MG63 (cell line): ENCODE measurements around the gene FAS. TPM values are rescaled to one million over a fixed set of nuclear protein-coding genes. Genes with fewer than 3 reads are reported as not detected.
A peak's percentile ranks its signal among the peaks of the same experiment; 100 is the strongest.

Source experiments
- DNase-seq: peaks from one replicate; pipeline ENCODE4 v3.0.0-alpha.2; 2020
- H3K27me3 ChIP-seq: fragments of 250-450 bp; sonication (Bioruptor Pico); 2 replicates; pipeline ENCODE4 v1.5.1; 2020; ENCODE audit warnings: mild to moderate bottlenecking, moderate library complexity
- H3K36me3 ChIP-seq: fragments of 250-450 bp; sonication (Bioruptor Pico); 2 replicates; pipeline ENCODE4 v1.5.1; 2020; ENCODE audit warnings: mild to moderate bottlenecking, moderate library complexity
- H3K4me3 ChIP-seq: fragments of 250-450 bp; sonication (Bioruptor Pico); 2 replicates; pipeline ENCODE4 v1.5.1; 2020; ENCODE audit warnings: mild to moderate bottlenecking, moderate library complexity
- H3K9me3 ChIP-seq: fragments of 250-450 bp; sonication (Bioruptor Pico); 2 replicates; pipeline ENCODE4 v1.5.1; 2020; ENCODE audit warnings: mild to moderate bottlenecking, moderate library complexity
- total RNA-seq: library from RNA; depleted of rRNA; stranded (reverse); fragments of >200 nt; shearing (Covaris generic); gene quantifications from 2 replicates; pipeline ENCODE4 v1.2.3, GENCODE V29; 2014; ENCODE audit warnings: low replicate concordance

The FAS gene
- total RNA-seq, 1 experiment from 2014 or later = 12.5 TPM

- H3K4me3 ChIP-seq = no peak overlapping the region
- DNase-seq = no peak
- H3K36me3 ChIP-seq = no peaks in the 10 kb centered on the region
- no peaks in the 10 kb centered on the region for H3K9me3 ChIP-seq
- no peaks in the 10 kb centered on the region for H3K27me3 ChIP-seq
These were observed 6.1 kb upstream of the FAS start for GRCh38 chr10:88984525-88984924.

DNA sequence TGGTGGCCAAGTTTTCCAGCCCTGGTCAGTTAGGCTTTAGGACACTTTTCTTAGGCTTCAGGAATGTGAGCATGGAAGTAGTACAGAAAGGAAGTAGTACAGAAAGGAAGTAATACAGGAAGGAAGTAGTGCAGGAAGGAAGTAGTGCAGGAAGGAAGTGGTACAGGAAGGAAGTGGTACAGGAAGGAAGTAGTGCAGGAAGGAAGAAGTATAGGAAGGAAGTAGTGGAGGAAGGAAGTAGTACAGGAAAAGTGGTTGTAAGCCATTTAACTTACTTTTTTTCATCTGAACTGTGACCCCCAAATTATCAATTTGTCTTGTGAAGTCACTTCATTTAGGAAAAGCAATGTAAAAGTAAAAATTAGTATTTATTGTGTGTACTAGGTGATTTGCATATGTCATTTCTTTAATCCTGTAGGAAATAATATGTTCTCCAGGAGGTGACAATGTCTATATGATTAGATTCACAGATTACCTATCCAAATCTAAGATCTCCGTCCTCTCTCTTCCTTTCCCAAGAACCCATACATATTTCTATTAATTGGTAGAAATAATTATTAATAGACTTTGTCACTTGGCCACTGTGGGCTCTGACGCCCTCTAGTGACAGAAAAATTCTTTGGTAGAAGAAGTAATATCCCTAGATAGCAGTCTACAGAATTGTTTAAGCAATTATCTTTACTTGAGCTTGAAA, 3.9 kb upstream of the FAS start:
- no peaks in the 10 kb centered on the region for H3K36me3 ChIP-seq
- DNase-seq = no peak
- no peaks in the 10 kb centered on the region for H3K27me3 ChIP-seq
- H3K9me3 ChIP-seq = no peaks in the 10 kb centered on the region
- H3K4me3 ChIP-seq = no peak overlapping the region

- H3K9me3 ChIP-seq = no peaks in the 10 kb centered on the region
- no peaks in the 10 kb centered on the region for H3K27me3 ChIP-seq
- no peak for DNase-seq
These were observed 3.3 kb upstream of the FAS start for GRCh38 chr10:88987243-88987725.

GRCh38 chr10:88987840-88988239, 2.8 kb upstream of the FAS start:
- no peaks in the 10 kb centered on the region for H3K36me3 ChIP-seq
- DNase-seq = no peak

More at GRCh38 chr10:88987243-88987725, 3.3 kb upstream of the FAS start:
- Histone ChIP-seq H3K36me3 (no peaks in the 10 kb centered on the region), H3K4me3 (no peak overlapping the region)

GRCh38 chr10:88989423-88989822, 1.2 kb upstream of the FAS start:
- Histone ChIP-seq H3K36me3 (no peaks in the 10 kb centered on the region), H3K27me3 (no peaks in the 10 kb centered on the region), H3K4me3 (peak overlapping the region; percentile 60; the same call in 1 of the 2 replicates), H3K9me3 (no peaks in the 10 kb centered on the region)
- no peak for DNase-seq

More at GRCh38 chr10:88987840-88988239, 2.8 kb upstream of the FAS start:
- Histone ChIP-seq H3K9me3 (no peaks in the 10 kb centered on the region), H3K27me3 (no peaks in the 10 kb centered on the region), H3K4me3 (no peak overlapping the region)

DNA sequence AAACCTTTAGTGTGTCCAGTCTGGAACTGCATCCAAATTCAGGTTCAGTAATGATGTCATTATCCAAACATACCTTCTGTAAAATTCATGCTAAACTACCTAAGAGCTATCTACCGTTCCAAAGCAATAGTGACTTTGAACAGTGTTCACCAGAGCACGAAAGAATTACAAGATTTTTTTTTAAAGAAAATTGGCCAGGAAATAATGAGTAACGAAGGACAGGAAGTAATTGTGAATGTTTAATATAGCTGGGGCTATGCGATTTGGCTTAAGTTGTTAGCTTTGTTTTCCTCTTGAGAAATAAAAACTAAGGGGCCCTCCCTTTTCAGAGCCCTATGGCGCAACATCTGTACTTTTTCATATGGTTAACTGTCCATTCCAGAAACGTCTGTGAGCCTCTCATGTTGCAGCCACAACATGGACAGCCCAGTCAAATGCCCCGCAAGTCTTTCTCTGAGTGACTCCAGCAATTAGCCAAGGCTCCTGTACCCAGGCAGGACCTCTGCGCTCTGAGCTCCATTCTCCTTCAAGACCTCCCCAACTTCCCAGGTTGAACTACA, 694 bp upstream of the FAS start:
- Histone ChIP-seq H3K27me3 (no peaks in the 10 kb centered on the region), H3K36me3 (no peaks in the 10 kb centered on the region), H3K9me3 (no peaks in the 10 kb centered on the region), H3K4me3 (peak overlapping the region; percentile 60)
- peak; percentile 54 for DNase-seq

DNA sequence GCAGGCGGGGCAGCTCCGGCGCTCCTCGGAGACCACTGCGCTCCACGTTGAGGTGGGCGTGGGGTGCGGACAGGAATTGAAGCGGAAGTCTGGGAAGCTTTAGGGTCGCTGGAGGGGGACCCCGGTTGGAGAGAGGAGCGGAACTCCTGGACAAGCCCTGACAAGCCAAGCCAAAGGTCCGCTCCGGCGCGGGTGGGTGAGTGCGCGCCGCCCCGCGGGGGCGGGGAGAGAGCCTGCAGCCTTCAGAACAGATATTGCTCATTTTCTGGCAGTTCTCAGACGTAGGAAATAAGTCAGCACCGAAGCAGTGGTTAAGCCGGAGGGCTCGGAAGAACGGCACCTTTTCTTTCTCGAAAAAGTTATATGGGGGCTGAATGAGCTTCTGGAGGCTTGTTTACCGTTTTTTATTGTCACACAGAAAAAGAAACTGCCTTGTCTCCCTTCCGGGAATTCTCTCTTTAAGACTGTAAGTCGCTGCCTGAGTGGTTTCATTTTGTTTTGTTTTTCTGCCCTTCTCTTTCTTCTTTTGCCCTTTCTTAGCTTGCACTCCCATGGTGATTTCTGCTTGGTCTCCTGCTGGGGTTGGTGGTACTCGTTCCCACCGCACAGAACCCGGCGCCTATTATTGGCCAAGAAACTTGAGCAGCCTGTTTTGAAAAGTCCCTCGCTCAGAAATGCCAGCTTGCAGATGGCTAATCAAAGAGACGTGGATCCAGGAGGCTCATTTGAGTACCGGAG, 732 bp downstream of the FAS start:
- Histone ChIP-seq H3K4me3 (peak overlapping the region; percentile 60), H3K36me3 (no peaks in the 10 kb centered on the region), H3K9me3 (no peaks in the 10 kb centered on the region), H3K27me3 (no peaks in the 10 kb centered on the region)
- DNase-seq = peak; percentile 75

GRCh38 chr10:88991899-88992320, 1.3 kb downstream of the FAS start:
- no peaks in the 10 kb centered on the region for H3K36me3 ChIP-seq
- H3K9me3 ChIP-seq = no peaks in the 10 kb centered on the region
- no peaks in the 10 kb centered on the region for H3K27me3 ChIP-seq
- no peak for DNase-seq
- peak overlapping the region; percentile 60 for H3K4me3 ChIP-seq

DNA sequence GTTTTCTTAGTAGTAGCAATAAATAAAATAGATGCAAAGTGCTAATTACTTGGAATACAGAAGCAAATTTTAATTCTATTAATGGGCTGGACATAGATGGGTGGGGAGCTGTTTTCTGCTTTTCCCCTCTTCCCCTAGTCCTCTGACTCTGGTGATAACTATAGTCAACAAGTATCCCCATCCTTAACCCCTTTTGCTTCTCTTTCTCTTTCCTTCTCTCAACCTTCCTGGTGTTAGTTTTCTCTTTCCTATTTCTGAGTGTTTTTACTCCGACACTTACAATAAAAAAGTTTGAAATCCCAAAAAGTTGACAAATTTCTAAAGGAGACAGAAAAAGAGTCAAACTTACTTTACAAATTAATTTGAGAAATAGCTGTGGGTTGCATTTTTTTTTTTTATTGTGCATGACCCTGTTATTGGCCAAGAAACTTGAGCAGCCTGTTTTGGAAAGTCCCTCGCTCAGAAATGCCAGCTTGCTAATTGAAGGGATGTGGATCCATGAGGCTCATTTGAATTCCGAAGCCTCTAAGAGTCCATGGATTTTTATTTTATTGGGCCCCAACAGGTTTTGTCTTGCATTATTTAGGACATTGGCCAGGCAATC, 2.4 kb downstream of the FAS start:
- H3K9me3 ChIP-seq = no peaks in the 10 kb centered on the region
- no peaks in the 10 kb centered on the region for H3K36me3 ChIP-seq
- no peaks in the 10 kb centered on the region for H3K27me3 ChIP-seq
- peak overlapping the region; percentile 60 for H3K4me3 ChIP-seq
- no peak for DNase-seq

- H3K27me3 ChIP-seq = no peaks in the 10 kb centered on the region
- peak overlapping the region; percentile 60 for H3K4me3 ChIP-seq
- H3K36me3 ChIP-seq = no peaks in the 10 kb centered on the region
- DNase-seq = no peak
- no peaks in the 10 kb centered on the region for H3K9me3 ChIP-seq
These were observed 3.4 kb downstream of the FAS start for GRCh38 chr10:88994019-88994418.

DNA sequence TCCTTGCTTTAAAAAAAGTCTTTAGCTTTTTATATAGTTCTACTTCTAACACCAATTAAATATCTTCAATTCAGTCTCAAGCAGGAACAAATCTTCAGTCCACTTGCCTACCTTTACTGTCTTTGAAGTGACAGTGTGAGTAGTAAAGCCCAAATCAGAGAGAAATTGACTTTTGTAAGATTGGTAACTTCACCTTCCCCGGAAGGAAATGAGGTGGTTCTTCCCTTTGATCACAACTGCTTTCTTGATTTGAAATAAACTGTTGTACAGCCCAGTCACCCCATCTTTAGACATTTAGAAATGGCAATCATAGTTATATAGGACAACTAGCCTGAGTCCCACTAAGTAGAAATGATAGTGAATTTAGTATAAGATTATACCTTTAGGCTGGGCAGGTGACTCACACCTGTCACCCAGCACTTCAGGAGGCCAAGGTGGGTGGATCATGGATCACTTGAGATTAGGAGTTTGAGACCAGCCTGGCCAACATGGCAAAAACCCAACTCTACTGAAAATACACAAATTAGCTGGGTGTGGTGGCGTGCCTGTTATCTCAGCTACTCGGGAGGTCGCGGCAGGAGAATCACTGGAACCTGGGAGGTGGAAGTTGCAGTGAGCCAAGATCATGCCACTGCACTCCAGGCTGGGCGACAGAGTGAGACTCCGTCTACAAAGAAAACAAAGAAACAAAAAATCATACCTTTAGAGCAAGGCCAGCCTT, 4.7 kb downstream of the FAS start:
- H3K9me3 ChIP-seq = no peaks in the 10 kb centered on the region
- H3K36me3 ChIP-seq = no peaks in the 10 kb centered on the region
- no peaks in the 10 kb centered on the region for H3K27me3 ChIP-seq
- no peak overlapping the region for H3K4me3 ChIP-seq
- DNase-seq = no peak

GRCh38 chr10:88996927-88997326, 6.3 kb downstream of the FAS start:
- H3K9me3 ChIP-seq = no peaks in the 10 kb centered on the region
- no peak for DNase-seq
- no peaks in the 10 kb centered on the region for H3K27me3 ChIP-seq
- H3K4me3 ChIP-seq = no peak overlapping the region
- H3K36me3 ChIP-seq = no peaks in the 10 kb centered on the region

GRCh38 chr10:88999625-89000024, 9.0 kb downstream of the FAS start:
- no peak for DNase-seq
- Histone ChIP-seq H3K27me3 (no peaks in the 10 kb centered on the region), H3K9me3 (no peaks in the 10 kb centered on the region), H3K4me3 (peak overlapping the region; percentile 30), H3K36me3 (peaks cover 6% of the 10 kb centered on the region)

- H3K9me3 ChIP-seq = no peaks in the 10 kb centered on the region
- DNase-seq = no peak
- H3K27me3 ChIP-seq = no peaks in the 10 kb centered on the region
- H3K4me3 ChIP-seq = no peak overlapping the region; the same call in 1 of the 2 replicates
- peaks cover 8% of the 10 kb centered on the region for H3K36me3 ChIP-seq
These were observed 10.6 kb downstream of the FAS start for GRCh38 chr10:89001024-89001728.

DNA sequence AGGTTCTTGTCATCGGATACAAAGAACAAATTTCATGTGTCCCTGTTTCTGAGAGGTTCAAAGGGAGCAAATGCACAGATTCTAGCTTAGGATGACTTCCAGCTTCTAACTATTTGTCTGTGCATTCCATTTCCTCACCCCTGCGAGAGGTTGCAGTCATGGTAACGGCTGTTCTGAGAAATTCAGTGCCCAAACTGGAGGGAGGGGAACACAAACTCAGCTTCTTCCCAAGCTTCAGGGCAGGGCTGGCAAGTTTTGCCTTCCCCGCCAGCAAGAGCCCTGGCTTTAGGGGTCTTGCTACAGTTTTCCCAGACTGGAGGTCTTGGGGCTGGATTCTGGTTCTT, 11.1 kb downstream of the FAS start:
- Histone ChIP-seq H3K9me3 (no peaks in the 10 kb centered on the region), H3K36me3 (peaks cover 8% of the 10 kb centered on the region), H3K4me3 (no peak overlapping the region), H3K27me3 (no peaks in the 10 kb centered on the region)
- DNase-seq = no peak
